Measurements from ENCODE around the gene GFM2. TPM values are rescaled to one million over a fixed set of nuclear protein-coding genes. Genes with fewer than 3 reads are reported as not detected.
"Not testable (repeated sequence)": the region's sequence is repeated elsewhere in the genome, so short reads cannot be mapped to it uniquely, and the experiment has no call there.

Gene GFM2
- polyA plus RNA-seq, 3 donors, result 47.9 to 56.8 (median 51.0) TPM

DNA sequence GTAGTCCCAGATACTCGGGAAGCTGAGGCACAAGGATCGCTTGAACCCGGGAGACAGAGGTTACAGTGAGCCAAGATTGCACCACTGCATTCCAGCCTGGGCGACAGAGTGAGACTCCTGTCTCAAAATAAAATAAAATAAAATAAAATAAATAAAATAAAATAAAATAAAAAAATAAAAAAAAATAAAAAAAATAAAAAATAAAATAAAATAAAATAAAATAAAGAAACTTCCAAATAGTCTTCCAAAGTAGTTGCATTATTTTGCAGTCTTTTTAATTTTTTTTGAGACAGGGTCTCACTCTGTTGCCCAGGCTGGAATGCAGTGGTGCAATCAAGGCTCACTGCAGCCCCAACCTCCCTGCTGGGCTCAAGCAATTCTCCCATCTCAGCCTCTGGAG lies 18.2 kb downstream of the GFM2 start:
- DNase-seq (ENCODE audit: extremely low read depth in 1 of 11, low read depth in 9 of 11, low spot score in 4 of 11), result not testable (repeated sequence)

DNA sequence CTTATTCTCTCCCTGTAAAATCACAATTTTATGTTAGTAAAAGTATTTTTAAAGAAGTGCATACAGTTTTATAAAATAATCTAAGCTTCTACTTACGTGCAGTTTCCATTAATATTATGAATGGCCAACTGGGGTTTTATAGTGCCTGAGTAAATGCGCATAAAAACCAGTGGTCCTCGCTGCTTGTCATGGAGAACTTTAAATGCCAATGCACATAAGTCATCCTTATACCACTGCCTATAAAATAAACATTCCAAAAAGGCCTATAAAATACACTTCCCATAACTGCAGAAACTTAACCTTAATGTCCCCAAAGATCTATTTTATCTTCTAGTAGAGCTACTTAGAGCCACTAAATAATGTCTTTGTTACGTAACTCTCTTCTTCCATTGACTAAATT lies 28.5 kb downstream of the GFM2 start:
- no peak for DNase-seq (ENCODE audit: extremely low read depth in 1 of 11, low read depth in 9 of 11, low spot score in 4 of 11)

DNA sequence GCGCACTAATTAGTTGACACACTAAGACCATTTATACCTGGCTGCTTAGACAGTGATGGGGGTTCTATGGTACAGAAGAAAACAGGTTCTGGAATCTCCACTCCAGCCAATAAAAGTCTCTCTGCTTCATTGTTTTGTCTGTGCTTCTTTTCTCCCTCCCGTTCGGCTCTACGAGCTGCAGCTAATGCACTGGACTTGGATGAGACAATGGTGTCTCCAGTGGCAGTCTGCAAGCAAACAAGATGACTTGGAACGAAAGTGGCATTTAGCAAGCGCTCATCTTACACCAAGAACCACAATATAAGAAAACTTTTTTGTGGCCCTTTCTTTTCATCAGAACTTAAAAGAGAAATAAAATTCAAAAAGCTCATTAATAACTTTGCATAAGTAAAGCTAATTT lies 30.2 kb downstream of the GFM2 start:
- DNase-seq (ENCODE audit: extremely low read depth in 1 of 11, low read depth in 9 of 11, low spot score in 4 of 11), result no peak

DNA sequence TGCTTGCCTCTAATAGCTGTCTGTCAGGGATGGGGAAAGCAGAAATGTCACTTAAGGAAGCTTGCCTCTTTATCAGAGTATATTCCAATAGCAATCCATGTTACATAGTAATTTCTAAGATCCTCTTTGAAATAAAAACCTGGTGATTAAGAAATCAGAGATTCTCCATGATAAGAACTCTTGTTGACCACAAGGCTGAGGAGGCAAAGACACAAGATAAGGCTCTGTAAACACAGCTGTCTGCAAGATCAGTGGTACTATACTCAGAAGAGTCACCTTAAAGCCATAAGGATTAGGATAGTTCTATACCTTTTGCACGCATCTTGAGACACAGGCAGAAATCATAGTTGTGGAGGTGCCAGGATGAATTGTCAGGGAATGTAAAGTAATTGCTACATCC lies 41.6 kb downstream of the GFM2 start:
- DNase-seq (ENCODE audit: extremely low read depth in 1 of 11, low read depth in 9 of 11, low spot score in 4 of 11), result no peak

DNA sequence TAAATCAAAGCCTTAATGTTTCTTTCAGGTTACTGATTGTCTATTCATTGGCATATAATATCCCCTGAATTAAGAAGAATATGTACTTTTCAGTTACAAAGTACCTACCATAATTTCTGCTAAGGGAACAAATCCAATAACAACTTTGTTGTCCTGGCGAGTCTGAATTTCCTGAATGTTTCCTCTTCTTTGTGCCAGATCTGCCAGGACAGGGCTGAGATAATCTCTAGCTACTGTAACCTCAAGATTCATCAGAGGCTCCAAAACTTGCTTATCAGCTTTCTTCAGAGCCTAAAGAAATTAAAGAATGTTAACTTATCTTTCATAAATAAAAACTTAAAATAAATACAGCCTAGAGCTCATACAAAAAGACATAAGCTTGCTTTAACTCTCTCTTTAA lies 44.6 kb downstream of the GFM2 start:
- no peak for DNase-seq (ENCODE audit: extremely low read depth in 1 of 11, low read depth in 9 of 11, low spot score in 4 of 11)

DNA sequence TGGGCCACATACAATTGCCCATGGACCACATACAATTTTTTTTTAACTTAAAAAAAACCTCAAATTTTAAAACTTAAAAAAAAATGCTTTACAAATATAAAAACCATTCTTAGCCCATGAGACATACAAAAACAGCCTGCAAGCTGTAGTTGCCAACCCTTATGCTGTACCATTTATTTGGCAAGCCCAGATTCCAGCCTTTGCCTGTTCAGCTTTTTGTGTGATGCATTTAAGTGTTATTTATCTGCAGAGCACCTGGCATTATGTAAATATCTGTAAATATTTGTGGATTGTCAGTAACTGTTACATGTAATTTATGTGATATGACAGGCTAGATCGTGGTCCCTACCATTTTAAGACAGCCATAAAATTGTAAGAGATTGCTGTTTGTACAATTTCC lies 49.3 kb downstream of the GFM2 start:
- no peak for DNase-seq (ENCODE audit: extremely low read depth in 1 of 11, low read depth in 9 of 11, low spot score in 4 of 11)

DNA sequence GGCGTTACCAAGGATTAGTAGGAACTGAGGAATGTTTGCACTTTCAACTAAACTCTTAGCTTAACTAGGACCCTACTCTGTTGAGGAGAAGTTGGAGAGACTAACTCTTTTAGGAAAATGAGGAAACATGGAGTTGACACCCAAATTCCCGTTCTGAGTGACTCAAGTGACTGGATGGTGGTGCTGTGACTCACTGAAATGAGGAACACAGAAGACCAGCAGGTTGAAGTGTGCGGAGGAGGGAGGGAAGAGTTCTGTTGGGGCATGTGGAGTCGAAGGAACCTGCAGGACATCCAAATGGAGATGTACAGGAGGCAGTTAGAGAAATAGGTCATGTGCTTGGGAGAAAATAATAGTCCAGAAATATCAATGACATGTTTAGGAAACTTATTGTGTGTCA lies 73.7 kb downstream of the GFM2 start:
- no peak for DNase-seq (ENCODE audit: extremely low read depth in 1 of 11, low read depth in 9 of 11, low spot score in 4 of 11)

DNA sequence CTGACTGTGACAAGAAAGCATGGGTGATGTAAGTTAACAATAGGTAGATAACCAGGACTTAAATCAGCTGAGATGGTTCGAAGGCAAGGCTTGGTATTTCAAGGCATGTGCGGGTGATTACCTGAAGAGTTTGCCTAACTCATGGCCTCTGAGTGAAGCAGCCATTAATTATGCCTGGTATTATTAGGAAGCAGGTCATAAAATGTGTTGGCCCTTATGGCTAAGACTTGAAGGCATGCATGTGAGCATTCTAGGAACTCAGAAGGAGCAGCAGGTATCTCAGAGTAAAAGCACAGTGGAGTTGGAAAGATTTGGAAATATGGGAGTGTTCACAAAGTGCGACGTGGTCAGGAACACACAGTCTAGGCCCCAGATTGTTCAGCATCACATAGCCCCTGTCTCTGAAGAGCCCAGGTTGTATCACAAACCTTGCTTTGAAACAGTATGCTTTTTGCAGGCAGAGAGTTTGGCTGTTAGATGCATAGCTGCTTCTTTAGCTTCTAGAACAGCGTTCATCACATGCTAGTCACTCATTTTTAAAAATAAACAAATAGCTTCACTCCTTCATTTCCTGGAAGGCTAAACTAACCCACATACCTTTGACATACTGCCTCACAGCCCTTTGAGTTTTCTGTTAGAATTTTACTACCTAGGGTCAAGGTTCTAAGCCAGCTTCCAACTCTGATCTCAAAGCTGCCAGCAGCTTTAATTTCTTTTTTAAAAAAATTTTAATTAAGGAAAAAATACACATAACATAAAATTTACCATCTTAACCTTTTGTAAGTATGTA lies 79.8 kb downstream of the GFM2 start:
- DNase-seq (ENCODE audit: extremely low read depth in 1 of 11, low read depth in 9 of 11, low spot score in 4 of 11), result no peak

DNA sequence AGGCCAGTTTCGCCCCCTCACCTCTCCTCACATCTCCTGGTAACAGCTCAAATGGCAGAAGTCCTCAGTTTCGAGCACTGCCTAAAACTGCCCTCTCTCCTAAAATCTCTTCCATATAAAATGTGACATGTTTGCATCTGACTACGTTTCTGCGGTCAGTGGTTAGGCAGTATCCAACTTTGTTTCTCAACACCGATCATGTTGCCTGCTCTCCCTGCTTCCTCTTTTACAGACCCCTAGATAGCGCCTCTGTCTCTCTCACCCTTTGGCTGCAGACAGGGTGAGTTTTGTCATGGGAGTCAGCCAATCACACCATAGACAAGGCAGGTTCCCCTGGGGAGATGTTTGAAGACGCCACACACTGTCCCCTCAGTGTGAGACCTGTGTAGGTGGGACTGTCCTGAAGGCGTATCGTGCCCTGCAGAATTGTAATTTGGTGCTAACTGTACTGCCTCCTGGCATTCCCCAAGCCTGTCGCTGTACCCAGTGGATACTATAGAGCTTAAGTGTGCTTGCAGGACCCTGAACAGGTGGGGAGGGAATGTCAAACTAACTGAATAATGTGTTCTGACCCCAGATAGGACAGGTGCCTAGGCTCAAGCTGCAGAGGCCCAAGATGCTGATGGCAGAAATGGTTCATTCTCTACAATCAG lies 80.8 kb downstream of the GFM2 start:
- DNase-seq (ENCODE audit: extremely low read depth in 1 of 11, low read depth in 9 of 11, low spot score in 4 of 11), result no peak

DNA sequence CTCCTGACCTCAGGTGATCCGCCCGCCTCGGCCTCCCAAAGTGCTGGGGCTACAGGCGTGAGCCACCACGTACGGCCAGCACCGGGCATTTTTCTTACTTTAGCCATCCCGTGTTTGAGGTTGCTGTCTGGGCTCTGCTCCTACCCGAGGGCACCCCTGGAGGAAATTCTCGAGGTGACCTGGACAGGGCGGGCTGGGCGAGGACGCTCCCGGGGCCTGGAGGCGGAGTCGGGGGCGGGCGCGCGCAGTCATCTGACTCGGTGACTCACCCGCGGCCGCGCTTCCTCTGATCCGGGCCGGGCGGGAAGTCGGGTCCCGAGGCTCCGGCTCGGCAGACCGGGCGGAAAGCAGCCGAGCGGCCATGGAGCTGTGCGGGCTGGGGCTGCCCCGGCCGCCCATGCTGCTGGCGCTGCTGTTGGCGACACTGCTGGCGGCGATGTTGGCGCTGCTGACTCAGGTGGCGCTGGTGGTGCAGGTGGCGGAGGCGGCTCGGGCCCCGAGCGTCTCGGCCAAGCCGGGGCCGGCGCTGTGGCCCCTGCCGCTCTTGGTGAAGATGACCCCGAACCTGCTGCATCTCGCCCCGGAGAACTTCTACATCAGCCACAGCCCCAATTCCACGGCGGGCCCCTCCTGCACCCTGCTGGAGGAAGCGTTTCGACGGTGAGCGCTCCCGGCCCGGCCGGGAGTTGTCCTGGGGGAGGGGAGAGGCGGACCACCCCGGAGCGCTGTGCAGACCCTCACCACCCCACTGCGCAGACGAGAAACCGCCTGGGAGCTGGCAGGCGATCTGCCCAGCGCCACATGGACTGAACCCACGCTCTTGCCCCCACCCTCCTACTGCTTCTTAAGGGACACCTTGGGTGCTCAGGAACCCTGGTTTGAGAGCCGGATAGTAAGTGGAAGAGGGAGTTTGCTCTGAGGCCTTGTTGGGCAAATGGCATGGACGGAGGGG lies 81.7 kb downstream of the GFM2 start, which contains the start of gene HEXB:
Gene HEXB (plus strand): TSS at position 334 of the 952 bp plus-strand sequence. CDS start 28 bp downstream, at position 362.
- peak; percentile 33 to 78 (median 65) for DNase-seq (ENCODE audit: extremely low read depth in 1 of 11, low read depth in 9 of 11, low spot score in 4 of 11)

DNA sequence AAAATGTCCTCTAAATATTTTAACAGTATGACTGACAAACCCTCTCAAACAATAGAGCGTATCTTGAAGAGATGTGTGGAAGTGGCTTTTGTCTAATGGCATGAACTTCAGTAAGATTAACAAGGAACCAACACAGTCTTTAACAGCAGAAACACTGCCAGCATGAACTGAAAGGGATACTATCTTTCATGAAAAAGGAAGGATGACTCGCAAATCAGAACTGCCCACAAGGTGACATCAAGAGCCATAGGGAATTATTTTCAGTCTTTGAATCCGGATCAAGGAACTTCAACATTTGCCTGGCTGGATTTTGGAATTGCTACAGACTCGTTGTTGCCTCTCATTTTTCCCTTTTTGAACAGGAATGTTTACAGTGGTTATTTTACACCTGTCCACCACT lies 87.0 kb downstream of the GFM2 start:
- DNase-seq (ENCODE audit: extremely low read depth in 1 of 11, low read depth in 9 of 11, low spot score in 4 of 11), result no peak

DNA sequence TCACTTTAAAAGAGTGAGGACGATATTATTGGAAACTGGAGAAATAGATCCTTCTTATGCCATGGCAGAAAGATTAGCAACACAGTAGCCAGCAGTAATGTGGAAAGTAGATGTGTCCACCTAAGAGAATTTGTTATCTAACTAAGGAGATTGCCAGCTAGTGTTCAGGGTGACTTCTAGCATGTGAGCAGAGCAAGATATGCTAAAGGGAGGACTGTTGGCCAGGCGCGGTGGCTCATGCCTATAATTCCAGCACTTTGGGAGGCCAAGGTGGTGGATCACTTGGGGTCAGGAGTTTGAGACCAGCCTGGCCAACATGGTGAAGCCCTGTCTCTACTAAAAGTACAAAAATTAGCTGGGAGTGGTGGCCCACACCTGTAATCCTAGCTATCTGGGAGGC lies 87.6 kb downstream of the GFM2 start:
- DNase-seq (ENCODE audit: extremely low read depth in 1 of 11, low read depth in 9 of 11, low spot score in 4 of 11), result not testable (repeated sequence)

DNA sequence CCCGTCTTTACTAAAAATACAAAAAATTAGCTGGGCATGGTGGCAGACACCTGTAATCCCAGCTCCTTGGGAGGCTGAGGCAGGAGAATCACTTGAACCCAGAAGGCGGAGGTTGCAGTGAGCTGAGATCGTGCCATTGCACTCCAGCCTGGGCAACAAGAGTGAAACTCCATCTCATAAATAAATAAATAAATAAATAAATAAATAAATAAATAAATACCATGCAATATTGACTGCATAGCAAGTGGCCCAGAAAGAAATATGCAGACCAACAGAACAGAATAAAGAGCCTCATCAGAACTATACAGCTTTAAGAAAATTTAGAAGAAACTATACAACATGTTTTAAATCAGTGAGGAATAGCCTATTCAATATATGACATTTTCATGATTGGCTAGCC lies 88.8 kb downstream of the GFM2 start:
- not testable (repeated sequence) for DNase-seq (ENCODE audit: extremely low read depth in 1 of 11, low read depth in 9 of 11, low spot score in 4 of 11)

DNA sequence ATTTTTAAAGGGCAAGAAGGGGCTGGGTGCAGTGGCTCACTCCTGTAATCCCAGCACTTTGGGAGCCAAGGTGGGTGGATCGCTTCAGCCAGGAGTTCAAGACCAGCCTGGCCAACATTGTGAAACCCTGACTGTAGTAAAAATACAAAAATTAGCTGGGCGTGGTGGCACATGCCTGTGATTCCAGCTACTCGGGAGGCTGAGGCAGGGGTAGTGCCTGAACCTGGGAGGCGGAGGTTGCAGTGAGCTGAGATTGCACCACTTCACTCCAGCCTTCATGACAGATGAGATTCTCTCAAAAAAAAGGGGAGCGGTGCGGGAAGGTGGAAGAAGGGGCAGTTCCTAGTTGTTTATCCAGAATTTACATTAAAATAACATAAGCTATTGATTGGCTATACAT lies 90.5 kb downstream of the GFM2 start:
- DNase-seq (ENCODE audit: extremely low read depth in 1 of 11, low read depth in 9 of 11, low spot score in 4 of 11), result not testable (repeated sequence)

DNA sequence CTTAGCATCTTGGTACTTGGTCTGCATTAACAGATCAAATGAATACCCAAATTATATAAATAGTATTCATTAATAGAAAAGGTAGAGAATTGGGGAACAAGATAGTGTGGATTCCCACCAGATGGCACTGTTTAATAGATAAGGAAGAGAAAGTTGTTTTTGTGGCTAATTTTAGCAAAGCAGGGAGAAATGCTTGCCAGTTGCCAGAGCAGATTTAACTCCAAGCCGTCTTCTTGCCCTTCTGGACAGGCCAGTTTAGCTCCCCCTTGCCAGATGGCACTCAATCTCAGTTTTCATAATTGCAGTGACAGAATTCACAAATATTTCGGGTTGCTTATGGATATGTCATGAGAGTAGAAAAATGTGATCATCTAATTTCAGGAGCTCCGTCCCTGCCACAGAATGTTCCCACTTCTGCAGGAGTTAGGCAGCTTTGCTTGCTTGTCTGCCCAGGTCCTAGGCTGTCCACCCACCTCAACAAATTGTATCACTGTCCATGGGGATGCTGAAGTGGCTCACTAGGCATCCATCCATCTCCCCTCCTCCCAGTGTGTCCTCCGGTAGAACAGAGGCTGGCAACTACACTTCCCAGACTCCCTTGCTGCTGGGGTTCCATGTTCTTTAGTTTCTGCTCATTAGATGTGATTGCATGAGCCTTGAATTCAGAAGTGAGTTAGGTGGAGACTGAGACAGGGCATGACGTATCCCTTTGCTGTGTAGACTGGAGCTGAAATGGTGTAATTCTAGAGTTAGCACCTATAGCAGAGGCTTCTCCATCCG lies 93.7 kb downstream of the GFM2 start:
- DNase-seq (ENCODE audit: extremely low read depth in 1 of 11, low read depth in 9 of 11, low spot score in 4 of 11), result peak in 1 of 11 donors; percentile 18

DNA sequence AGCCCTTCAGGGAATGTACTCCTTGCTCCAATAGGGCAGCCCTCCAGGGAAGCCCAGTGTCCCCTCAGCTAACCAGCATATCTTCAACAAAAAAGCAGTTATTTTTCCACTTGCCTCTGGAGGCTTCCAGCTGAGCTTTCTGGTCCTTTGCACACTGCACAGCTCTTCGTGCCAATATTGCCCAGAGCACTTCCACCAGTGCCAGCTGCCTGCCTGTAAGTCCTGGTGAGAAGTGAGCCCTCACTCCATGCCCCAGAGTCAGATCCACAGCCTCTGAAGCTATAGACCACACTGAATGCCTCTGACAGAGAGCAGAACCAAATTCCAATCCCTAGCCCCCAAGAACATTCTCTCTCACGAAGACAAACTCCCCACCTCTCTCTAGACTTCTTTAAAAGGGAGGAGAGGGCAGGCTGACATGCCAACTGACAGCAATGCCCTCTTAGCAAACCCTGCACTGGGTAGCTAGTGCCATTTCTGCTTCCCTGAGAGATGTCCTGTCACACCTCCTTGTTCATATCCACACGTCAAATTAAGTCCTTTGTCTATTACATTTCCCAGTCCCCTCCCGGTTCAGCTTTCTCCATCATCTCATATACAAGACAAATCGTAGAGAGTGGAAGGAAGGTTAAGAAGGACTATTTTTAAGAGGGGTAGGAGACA lies 94.6 kb downstream of the GFM2 start:
- no peak for DNase-seq (ENCODE audit: extremely low read depth in 1 of 11, low read depth in 9 of 11, low spot score in 4 of 11)
